GM18499 (cell line): Measurements from ENCODE around the gene ATXN10.
"Not testable (repeated sequence)": the region's sequence is repeated elsewhere in the genome, so short reads cannot be mapped to it uniquely, and the experiment has no call there.

Experiments
- ATAC-seq: cut with Tn5 transposase; IDR thresholded peaks from one replicate; pipeline ENCODE4 v1.9.1; 2021; ENCODE audit warnings: moderate number of reproducible peaks; ENCODE audit not compliant: insufficient read depth, unreplicated experiment

Gene ATXN10

GRCh38 chr22:45702981-45703380 lies 31.3 kb downstream of the ATXN10 start:
- no peak for ATAC-seq

- ATAC-seq: no peak
Observed at GRCh38 chr22:45703758-45704157, 32.1 kb downstream of the ATXN10 start.

GRCh38 chr22:45704648-45705047 lies 33.0 kb downstream of the ATXN10 start:
- ATAC-seq: no peak

GRCh38 chr22:45707605-45708004 lies 36.0 kb downstream of the ATXN10 start:
- no peak for ATAC-seq

GRCh38 chr22:45708145-45708544 lies 36.5 kb downstream of the ATXN10 start:
- ATAC-seq: no peak

- no peak for ATAC-seq
Observed at GRCh38 chr22:45709060-45709739, 37.6 kb downstream of the ATXN10 start.

GRCh38 chr22:45709866-45710265 lies 38.2 kb downstream of the ATXN10 start:
- no peak for ATAC-seq

GRCh38 chr22:45710469-45710868 lies 38.8 kb downstream of the ATXN10 start:
- ATAC-seq: no peak

- ATAC-seq: not testable (repeated sequence)
Observed at GRCh38 chr22:45714390-45714789, 42.8 kb downstream of the ATXN10 start.

GRCh38 chr22:45717789-45718188 lies 46.2 kb downstream of the ATXN10 start:
- no peak for ATAC-seq

GRCh38 chr22:45718391-45718790 lies 46.8 kb downstream of the ATXN10 start:
- no peak for ATAC-seq

- no peak for ATAC-seq
Observed at GRCh38 chr22:45720839-45721378, 49.3 kb downstream of the ATXN10 start.

GRCh38 chr22:45722006-45722405 lies 50.4 kb downstream of the ATXN10 start:
- no peak for ATAC-seq

- no peak for ATAC-seq
Observed at GRCh38 chr22:45726081-45726480, 54.4 kb downstream of the ATXN10 start.

GRCh38 chr22:45731041-45731797 lies 59.6 kb downstream of the ATXN10 start:
- ATAC-seq: no peak

GRCh38 chr22:45731798-45732495 lies 60.3 kb downstream of the ATXN10 start:
- no peak for ATAC-seq

GRCh38 chr22:45735273-45735672 lies 63.6 kb downstream of the ATXN10 start:
- no peak for ATAC-seq

- ATAC-seq: no peak
Observed at GRCh38 chr22:45738206-45738605, 66.6 kb downstream of the ATXN10 start.

GRCh38 chr22:45740236-45740635 lies 68.6 kb downstream of the ATXN10 start:
- ATAC-seq: no peak

GRCh38 chr22:45742866-45743450 lies 71.3 kb downstream of the ATXN10 start:
- ATAC-seq: no peak

- ATAC-seq: no peak
Observed at GRCh38 chr22:45743687-45744086, 72.1 kb downstream of the ATXN10 start.
